NB4 (cell line): Measurements from ENCODE around the gene EXOC4.

Source experiments
- MYC ChIP-seq: IDR thresholded peaks from 2 replicates; pipeline ENCODE4 v1.6.1; 2011; ENCODE audit warnings: low read depth, low read length
- POLR2A ChIP-seq: IDR thresholded peaks from 2 replicates; pipeline ENCODE4 v1.6.1; 2011; ENCODE audit warnings: mild to moderate bottlenecking; ENCODE audit not compliant: insufficient read length; ENCODE audit errors: extremely low read depth

- TF ChIP-seq POLR2A (no peak), MYC (no peak)
Measured at GRCh38 chr7:133702078-133702477, 449.2 kb downstream of the EXOC4 start.
